Neural cell (in vitro differentiated cells): ENCODE results near the gene SLC2A8. TPM values are rescaled to one million over a fixed set of nuclear protein-coding genes. Genes with fewer than 3 reads are reported as not detected.

Source experiments
- H2AFZ ChIP-seq: fragments of 200-600, 300-800 bp; sonication (generic), shearing (Covaris generic); 2 replicates; pipeline ENCODE4 v1.6.0; 2014; ENCODE audit warnings: low read depth, mild to moderate bottlenecking, antibody characterized with exemption, low read length, moderate library complexity
- H3F3A ChIP-seq: fragments of 200-600 bp; shearing (Covaris generic); 2 replicates; pipeline ENCODE4 v1.6.1; 2016; ENCODE audit warnings: mild to moderate bottlenecking, moderate library complexity, mixed read lengths, antibody characterized with exemption, low read length; ENCODE audit not compliant: insufficient read depth, poor library complexity, severe bottlenecking
- H3K27ac ChIP-seq: fragments of 200-600, 300-800 bp; sonication (generic), shearing (Covaris generic); 2 replicates; pipeline ENCODE4 v1.5.1; 2014; ENCODE audit warnings: mild to moderate bottlenecking, low read length, moderate library complexity
- H3K27me3 ChIP-seq: fragments of 300-800, 200-600 bp; sonication (generic), shearing (Covaris generic); 2 replicates; pipeline ENCODE4 v1.6.0; 2014; ENCODE audit warnings: mild to moderate bottlenecking, low read depth, low read length, moderate library complexity; ENCODE audit not compliant: insufficient read depth
- H3K36me3 ChIP-seq: fragments of 300-800, 200-600 bp; sonication (generic), shearing (Covaris generic); 2 replicates; pipeline ENCODE4 v1.5.1; 2014; ENCODE audit warnings: mild to moderate bottlenecking, antibody characterized with exemption, low read length, moderate library complexity; ENCODE audit not compliant: insufficient read depth
- H3K4me2 ChIP-seq: fragments of 300-800, 200-600 bp; sonication (generic), shearing (Covaris generic); 2 replicates; pipeline ENCODE4 v1.6.0; 2014; ENCODE audit warnings: mild to moderate bottlenecking, low read length
- H3K4me3 ChIP-seq: fragments of 300-800, 200-600 bp; sonication (generic), shearing (Covaris generic); 2 replicates; pipeline ENCODE4 v1.5.1; 2014; ENCODE audit warnings: mild to moderate bottlenecking, low read length, moderate library complexity
- H3K79me2 ChIP-seq: fragments of 200-600 bp; shearing (Covaris generic); replicated peaks from 2 replicates; pipeline ENCODE4 v1.6.0; 2014; ENCODE audit warnings: mild to moderate bottlenecking, low read length, moderate library complexity; ENCODE audit not compliant: insufficient read depth
- H3K9ac ChIP-seq: fragments of 300-800, 200-600 bp; sonication (generic), shearing (Covaris generic); 2 replicates; pipeline ENCODE4 v1.6.1; 2016; ENCODE audit warnings: mild to moderate bottlenecking, low read length, mixed read lengths
- H3K9me2 ChIP-seq: fragments of 200-600 bp; shearing (Covaris generic); 2 replicates; pipeline ENCODE4 v1.6.1; 2016; ENCODE audit warnings: mild to moderate bottlenecking, low read length, mixed read lengths; ENCODE audit not compliant: insufficient read depth
- H3K9me3 ChIP-seq: fragments of 200-600, 300-800 bp; sonication (generic), shearing (Covaris generic); 2 replicates; pipeline ENCODE4 v1.6.1; 2016; ENCODE audit warnings: mild to moderate bottlenecking, mixed run types, low read length, moderate library complexity, mixed read lengths
- H4K20me1 ChIP-seq: fragments of 200-600 bp; shearing (Covaris generic); 2 replicates; pipeline ENCODE4 v1.6.1; 2016; ENCODE audit warnings: mild to moderate bottlenecking, mixed run types; ENCODE audit not compliant: insufficient read depth
- EP300 ChIP-seq: fragments of 450-650 bp; conservative IDR thresholded peaks from 2 replicates; pipeline ENCODE4 v1.6.1; 2014; ENCODE audit warnings: antibody characterized with exemption, mild to moderate bottlenecking, moderate library complexity; ENCODE audit not compliant: poor library complexity, severe bottlenecking
- EZH2 ChIP-seq: fragments of 200-600, 300-800 bp; shearing (Covaris generic), sonication (generic); IDR thresholded peaks from 2 replicates; pipeline ENCODE4 v1.6.1; 2014; ENCODE audit warnings: antibody characterized with exemption, low read length, borderline replicate concordance, mild to moderate bottlenecking; ENCODE audit not compliant: insufficient read depth, poor library complexity, severe bottlenecking
- MXI1 ChIP-seq: fragments of 450-650 bp; conservative IDR thresholded peaks from 2 replicates; pipeline ENCODE4 v1.6.1; 2014; ENCODE audit warnings: antibody characterized with exemption, mild to moderate bottlenecking; ENCODE audit not compliant: poor library complexity, severe bottlenecking
- POLR2AphosphoS5 ChIP-seq: IDR thresholded peaks from 2 replicates; pipeline ENCODE4 v1.6.1; 2012
- RAD21 ChIP-seq: fragments of 450-650 bp; conservative IDR thresholded peaks from 2 replicates; pipeline ENCODE4 v1.6.1; 2014; ENCODE audit warnings: antibody characterized with exemption, mild to moderate bottlenecking, moderate library complexity
- SMC3 ChIP-seq: fragments of 450-650 bp; conservative IDR thresholded peaks from 2 replicates; pipeline ENCODE4 v1.6.1; 2014; ENCODE audit warnings: antibody characterized with exemption, mild to moderate bottlenecking, moderate library complexity; ENCODE audit not compliant: poor library complexity
- TAF1 ChIP-seq: IDR thresholded peaks from 2 replicates; pipeline ENCODE4 v1.6.1; 2012; ENCODE audit warnings: low read depth
- polyA plus RNA-seq: library from polyadenylated mRNA; depleted of rRNA; stranded (reverse); fragments of >200 nt; gene quantifications from 2 replicates; pipeline ENCODE4 v1.2.3, GENCODE V29; 2014
- TF ChIP-seq, protein P1 (sequence below): fragments of 450-650 bp; IDR thresholded peaks from 2 replicates; pipeline ENCODE4 v1.5.1; 2014; ENCODE audit warnings: antibody characterized with exemption, mild to moderate bottlenecking, moderate library complexity; ENCODE audit not compliant: poor library complexity, severe bottlenecking
- TF ChIP-seq, protein P2 (sequence below): IDR thresholded peaks from 2 replicates; pipeline ENCODE4 v1.6.1; 2012; ENCODE audit warnings: borderline replicate concordance

Gene SLC2A8
- polyA plus RNA-seq, 1 donor from 2014 or later, result 10.2 TPM

DNA sequence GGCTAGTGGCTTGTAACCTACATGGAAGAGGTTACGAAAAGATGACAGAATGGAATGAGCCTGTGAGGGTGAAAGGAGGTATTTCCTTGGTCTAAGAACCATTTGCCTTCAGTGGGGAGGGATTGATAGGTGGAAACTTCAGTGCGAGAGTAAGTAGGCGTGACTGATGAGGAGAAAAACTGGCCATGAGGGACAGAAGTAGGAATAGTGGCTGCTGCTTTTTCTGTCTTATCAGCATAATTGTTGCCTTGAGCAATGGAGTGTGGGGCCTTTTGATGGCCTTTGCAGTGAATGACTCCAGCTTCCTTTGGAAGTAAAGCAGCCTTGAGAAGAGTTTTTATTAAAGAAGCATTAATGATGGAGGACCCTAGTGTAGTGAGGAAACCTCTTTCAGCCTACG is 18.2 kb downstream of the SLC2A8 start:
- no peak for TF ChIP-seq EZH2
- no peak for TF ChIP-seq MXI1
- no peak for TF ChIP-seq TAF1
- Histone ChIP-seq H3K9ac (no peak overlapping the region), H4K20me1 (no peaks in the 10 kb centered on the region), H2AFZ (no peak overlapping the region), H3K36me3 (no peaks in the 10 kb centered on the region), H3K27me3 (no peaks in the 10 kb centered on the region), H3K4me3 (no peak overlapping the region), H3F3A (no peaks in the 10 kb centered on the region), H3K4me2 (no peak overlapping the region), H3K79me2 (no peaks in the 10 kb centered on the region), H3K9me2 (no peaks in the 10 kb centered on the region), H3K27ac (no peak overlapping the region), H3K9me3 (no peaks in the 10 kb centered on the region)

DNA sequence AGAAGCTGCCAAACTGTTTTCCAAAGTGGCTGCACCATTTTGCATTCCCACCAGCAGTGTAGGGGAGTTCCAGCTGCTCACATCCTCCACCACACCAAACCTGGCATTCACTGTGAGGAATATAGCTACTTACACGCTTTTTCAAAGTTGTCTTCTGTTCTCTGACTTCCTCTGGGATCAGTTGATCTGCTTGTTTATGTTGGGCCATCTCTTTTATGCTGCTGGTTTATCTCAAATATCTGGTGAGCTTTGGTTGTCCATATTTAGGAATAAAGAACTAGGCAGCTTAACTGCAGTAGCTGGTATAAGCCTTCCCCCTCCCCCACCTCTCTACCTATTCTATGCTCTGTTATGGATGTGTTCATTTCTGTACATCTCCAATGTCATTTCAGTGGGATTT is 18.7 kb downstream of the SLC2A8 start:
- TF ChIP-seq MXI1, result no peak
- TF ChIP-seq POLR2AphosphoS5, result no peak
- TF ChIP-seq SMC3, result no peak
- TF ChIP-seq RAD21, result no peak
- TF ChIP-seq, protein P1, sequence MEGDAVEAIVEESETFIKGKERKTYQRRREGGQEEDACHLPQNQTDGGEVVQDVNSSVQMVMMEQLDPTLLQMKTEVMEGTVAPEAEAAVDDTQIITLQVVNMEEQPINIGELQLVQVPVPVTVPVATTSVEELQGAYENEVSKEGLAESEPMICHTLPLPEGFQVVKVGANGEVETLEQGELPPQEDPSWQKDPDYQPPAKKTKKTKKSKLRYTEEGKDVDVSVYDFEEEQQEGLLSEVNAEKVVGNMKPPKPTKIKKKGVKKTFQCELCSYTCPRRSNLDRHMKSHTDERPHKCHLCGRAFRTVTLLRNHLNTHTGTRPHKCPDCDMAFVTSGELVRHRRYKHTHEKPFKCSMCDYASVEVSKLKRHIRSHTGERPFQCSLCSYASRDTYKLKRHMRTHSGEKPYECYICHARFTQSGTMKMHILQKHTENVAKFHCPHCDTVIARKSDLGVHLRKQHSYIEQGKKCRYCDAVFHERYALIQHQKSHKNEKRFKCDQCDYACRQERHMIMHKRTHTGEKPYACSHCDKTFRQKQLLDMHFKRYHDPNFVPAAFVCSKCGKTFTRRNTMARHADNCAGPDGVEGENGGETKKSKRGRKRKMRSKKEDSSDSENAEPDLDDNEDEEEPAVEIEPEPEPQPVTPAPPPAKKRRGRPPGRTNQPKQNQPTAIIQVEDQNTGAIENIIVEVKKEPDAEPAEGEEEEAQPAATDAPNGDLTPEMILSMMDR, result no peak
- no peak for TF ChIP-seq EP300
- no peak for TF ChIP-seq TAF1
- TF ChIP-seq, protein P2, sequence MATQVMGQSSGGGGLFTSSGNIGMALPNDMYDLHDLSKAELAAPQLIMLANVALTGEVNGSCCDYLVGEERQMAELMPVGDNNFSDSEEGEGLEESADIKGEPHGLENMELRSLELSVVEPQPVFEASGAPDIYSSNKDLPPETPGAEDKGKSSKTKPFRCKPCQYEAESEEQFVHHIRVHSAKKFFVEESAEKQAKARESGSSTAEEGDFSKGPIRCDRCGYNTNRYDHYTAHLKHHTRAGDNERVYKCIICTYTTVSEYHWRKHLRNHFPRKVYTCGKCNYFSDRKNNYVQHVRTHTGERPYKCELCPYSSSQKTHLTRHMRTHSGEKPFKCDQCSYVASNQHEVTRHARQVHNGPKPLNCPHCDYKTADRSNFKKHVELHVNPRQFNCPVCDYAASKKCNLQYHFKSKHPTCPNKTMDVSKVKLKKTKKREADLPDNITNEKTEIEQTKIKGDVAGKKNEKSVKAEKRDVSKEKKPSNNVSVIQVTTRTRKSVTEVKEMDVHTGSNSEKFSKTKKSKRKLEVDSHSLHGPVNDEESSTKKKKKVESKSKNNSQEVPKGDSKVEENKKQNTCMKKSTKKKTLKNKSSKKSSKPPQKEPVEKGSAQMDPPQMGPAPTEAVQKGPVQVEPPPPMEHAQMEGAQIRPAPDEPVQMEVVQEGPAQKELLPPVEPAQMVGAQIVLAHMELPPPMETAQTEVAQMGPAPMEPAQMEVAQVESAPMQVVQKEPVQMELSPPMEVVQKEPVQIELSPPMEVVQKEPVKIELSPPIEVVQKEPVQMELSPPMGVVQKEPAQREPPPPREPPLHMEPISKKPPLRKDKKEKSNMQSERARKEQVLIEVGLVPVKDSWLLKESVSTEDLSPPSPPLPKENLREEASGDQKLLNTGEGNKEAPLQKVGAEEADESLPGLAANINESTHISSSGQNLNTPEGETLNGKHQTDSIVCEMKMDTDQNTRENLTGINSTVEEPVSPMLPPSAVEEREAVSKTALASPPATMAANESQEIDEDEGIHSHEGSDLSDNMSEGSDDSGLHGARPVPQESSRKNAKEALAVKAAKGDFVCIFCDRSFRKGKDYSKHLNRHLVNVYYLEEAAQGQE, result no peak
- TF ChIP-seq EZH2, result no peak
- Histone ChIP-seq H3K27me3 (no peaks in the 10 kb centered on the region), H3K36me3 (no peaks in the 10 kb centered on the region), H3K4me2 (no peak overlapping the region), H3K9ac (no peak overlapping the region), H3K27ac (no peak overlapping the region), H3K9me2 (no peaks in the 10 kb centered on the region), H3K79me2 (no peaks in the 10 kb centered on the region), H2AFZ (no peak overlapping the region), H3F3A (no peaks in the 10 kb centered on the region), H3K9me3 (no peaks in the 10 kb centered on the region), H3K4me3 (no peak overlapping the region), H4K20me1 (no peaks in the 10 kb centered on the region)
